Left kidney (tissue), 2 donors: ENCODE measurements around the gene MPC1. TPM values are rescaled to one million over a fixed set of nuclear protein-coding genes. Genes with fewer than 3 reads are reported as not detected.
"Not testable (repeated sequence)": the region's sequence is repeated elsewhere in the genome, so short reads cannot be mapped to it uniquely, and the experiment has no call there.

Experiments used
- DNase-seq: peaks from one replicate; pipeline ENCODE4 v3.0.0-alpha.2; 2013
- polyA plus RNA-seq: library from polyadenylated mRNA; unstranded; fragments of 120-200 nt; gene quantifications from one replicate; pipeline ENCODE4 v1.2.1, GENCODE V29; 2013; ENCODE audit not compliant: insufficient read length

The MPC1 gene
- polyA plus RNA-seq, 1 donor, result 77.9 TPM

GRCh38 chr6:166346449-166346848 is 36.3 kb downstream of the MPC1 start:
- DNase-seq, result no peak

GRCh38 chr6:166345672-166346071 is 37.1 kb downstream of the MPC1 start:
- not testable (repeated sequence) for DNase-seq

GRCh38 chr6:166344921-166345320 is 37.8 kb downstream of the MPC1 start:
- not testable (repeated sequence) for DNase-seq

GRCh38 chr6:166344240-166344639 is 38.5 kb downstream of the MPC1 start:
- DNase-seq, result no peak

- no peak for DNase-seq
These were observed 39.6 kb downstream of the MPC1 start for GRCh38 chr6:166343150-166343487.

- DNase-seq, result peak; percentile 81
These were observed 40.2 kb downstream of the MPC1 start, which contains the start of gene SFT2D1 for GRCh38 chr6:166342349-166343149. Gene SFT2D1, minus strand, starts transcription at chr6:166342545. Its CDS starts 64 bp downstream, at chr6:166342481.

- DNase-seq, result peak; percentile 17
These were observed 40.8 kb downstream of the MPC1 start for GRCh38 chr6:166341977-166342348.

- DNase-seq, result no peak
These were observed 41.3 kb downstream of the MPC1 start for GRCh38 chr6:166341464-166341863.

- no peak for DNase-seq
These were observed 43.9 kb downstream of the MPC1 start for GRCh38 chr6:166338854-166339253.

GRCh38 chr6:166336847-166337246 is 45.9 kb downstream of the MPC1 start:
- DNase-seq, result no peak

- DNase-seq, result no peak
These were observed 47.1 kb downstream of the MPC1 start for GRCh38 chr6:166335378-166336302.

- no peak for DNase-seq
These were observed 47.9 kb downstream of the MPC1 start for GRCh38 chr6:166334878-166335277.

- no peak for DNase-seq
These were observed 49.4 kb downstream of the MPC1 start for GRCh38 chr6:166333172-166333995.

GRCh38 chr6:166331503-166332415 is 51.0 kb downstream of the MPC1 start:
- DNase-seq, result no peak

- no peak for DNase-seq
These were observed 52.1 kb downstream of the MPC1 start for GRCh38 chr6:166330612-166331011.

- DNase-seq, result no peak
These were observed 57.2 kb downstream of the MPC1 start for GRCh38 chr6:166325383-166326042.

GRCh38 chr6:166323395-166323794 is 59.3 kb downstream of the MPC1 start:
- DNase-seq, result no peak

- no peak for DNase-seq
These were observed 63.8 kb downstream of the MPC1 start for GRCh38 chr6:166318649-166319600.

- no peak for DNase-seq
These were observed 64.5 kb downstream of the MPC1 start for GRCh38 chr6:166318227-166318626.
